Measurements from ENCODE around the gene CCBE1. TPM values are rescaled to one million over a fixed set of nuclear protein-coding genes. Genes with fewer than 3 reads are reported as not detected.

CCBE1 gene
- polyA plus RNA-seq, 1 of the 3 experiments (the other 2 are of a cell fraction) = 5.0 TPM

GRCh38 chr18:59613903-59614302 is 83.3 kb downstream of the CCBE1 start:
- 88% methylated on average over 11 of the region's 12 CpGs for WGBS (ENCODE audit: low lambda C conversion rate)
- CTCF ChIA-PET = interaction anchor here (1.3 kb wide), 1 partner anchor 11 kb away, joined by 3 read pairs; no protein-coding TSS in a partner anchor

GRCh38 chr18:59612381-59612780 is 84.8 kb downstream of the CCBE1 start:
- Histone ChIP-seq H4K20me1 (ENCODE audit: insufficient read depth) (no peaks in the 10 kb centered on the region), H3K9ac (no peak overlapping the region), H3K9me3 (no peaks in the 10 kb centered on the region), H3K4me3 (ENCODE audit: low read depth in 2 of 2, low read length in 1 of 2) (no peak overlapping the region), H3K27me3 (ENCODE audit: insufficient read depth) (no peaks in the 10 kb centered on the region), H3K4me2 (no peak overlapping the region), H3K27ac (ENCODE audit: low read depth in 2 of 2, low read length in 1 of 2) (no peak overlapping the region), H3K79me2 (ENCODE audit: insufficient read depth) (no peaks in the 10 kb centered on the region), H3K36me3 (replicated peaks in 1 of 2; ENCODE audit: control insufficient read depth in 1 of 2, insufficient read depth in 2 of 2, low read length in 1 of 2) (no peaks in the 10 kb centered on the region), H3K9me2 (no peaks in the 10 kb centered on the region), H3F3A (replicated peaks; ENCODE audit: insufficient read depth) (no peaks in the 10 kb centered on the region), H3K4me1 (ENCODE audit: control insufficient read depth in 1 of 2, insufficient read depth in 2 of 2, low read depth in 1 of 2, low read length in 1 of 2) (peaks cover 0 to 15% of the 10 kb centered on the region in 2 experiments; a peak in 2 of 4 replicates), H2AFZ (ENCODE audit: low read depth) (no peak overlapping the region)
- 88% methylated on average over 1 of the region's 1 CpG for whole genome bisulfite sequencing (ENCODE audit: low lambda C conversion rate)
- TF ChIP-seq NFIC (IDR thresholded peaks at IDR 0.05; ENCODE audit: borderline replicate concordance) (peak; percentile 21; the same call in 1 of the 2 replicates), GABPA (IDR thresholded peaks at IDR 0.05; ENCODE audit: low read depth) (no peak), TCF12 (IDR thresholded peaks at IDR 0.05) (peak; percentile 50; the same call in 1 of the 2 replicates), EP300 (IDR thresholded peaks at IDR 0.05; ENCODE audit: borderline replicate concordance in 1 of 2, low read depth in 1 of 2, low read length in 1 of 2) (no peak)
- DNase-seq = no peak
- CTCF ChIA-PET = interaction anchor here (0.6 to 1.2 kb wide), 2 partner anchors 9 to 1246 kb away, joined by 3 read pairs; no protein-coding TSS in a partner anchor
- POLR2A ChIA-PET = no interaction called here

More at GRCh38 chr18:59613903-59614302, 83.3 kb downstream of the CCBE1 start:
- Histone ChIP-seq H3K4me1 (ENCODE audit: control insufficient read depth in 1 of 2, insufficient read depth in 2 of 2, low read depth in 1 of 2, low read length in 1 of 2) (peaks cover 0 to 22% of the 10 kb centered on the region in 2 experiments; a peak in 2 of 4 replicates), H3K9me3 (no peaks in the 10 kb centered on the region), H3K4me2 (no peak overlapping the region), H3K79me2 (ENCODE audit: insufficient read depth) (no peaks in the 10 kb centered on the region), H3K9me2 (no peaks in the 10 kb centered on the region), H3F3A (replicated peaks; ENCODE audit: insufficient read depth) (no peaks in the 10 kb centered on the region), H3K9ac (no peak overlapping the region), H3K27me3 (ENCODE audit: insufficient read depth) (no peaks in the 10 kb centered on the region), H3K4me3 (ENCODE audit: low read depth in 2 of 2, low read length in 1 of 2) (no peak overlapping the region), H4K20me1 (ENCODE audit: insufficient read depth) (no peaks in the 10 kb centered on the region), H3K27ac (ENCODE audit: low read depth in 2 of 2, low read length in 1 of 2) (no peak overlapping the region), H3K36me3 (replicated peaks in 1 of 2; ENCODE audit: control insufficient read depth in 1 of 2, insufficient read depth in 2 of 2, low read length in 1 of 2) (no peaks in the 10 kb centered on the region), H2AFZ (ENCODE audit: low read depth) (no peak overlapping the region)
- POLR2A ChIA-PET = no interaction called here
- no peak for DNase-seq
- TF ChIP-seq RCOR1 (IDR thresholded peaks at IDR 0.05; ENCODE audit: low read length) (no peak), MEF2A (IDR thresholded peaks at IDR 0.05; ENCODE audit: borderline replicate concordance, low read depth) (no peak), RAD21 (IDR thresholded peaks at IDR 0.05; ENCODE audit: low read length) (no peak)

GRCh38 chr18:59610546-59611140 is 86.6 kb downstream of the CCBE1 start:
- CTCF ChIA-PET = interaction anchor here (1.4 to 1.7 kb wide), 2 partner anchors 151 to 213 kb away, joined by 3 to 4 read pairs; no protein-coding TSS in a partner anchor
- no peak overlapping the region for H3K27ac ChIP-seq (ENCODE audit: low read depth in 2 of 2, low read length in 1 of 2)
- H3K4me1 ChIP-seq (ENCODE audit: control insufficient read depth in 1 of 2, insufficient read depth in 2 of 2, low read depth in 1 of 2, low read length in 1 of 2) = peaks cover 0 to 4% of the 10 kb centered on the region in 2 experiments; a peak in 2 of 4 replicates
- POLR2A ChIA-PET = no interaction called here
- H3F3A ChIP-seq (replicated peaks; ENCODE audit: insufficient read depth) = no peaks in the 10 kb centered on the region
- H2AFZ ChIP-seq (ENCODE audit: low read depth) = no peak overlapping the region
- H3K4me2 ChIP-seq = no peak overlapping the region
- H3K9ac ChIP-seq = no peak overlapping the region
- no peak for DNase-seq
- no peak overlapping the region for H3K4me3 ChIP-seq (ENCODE audit: low read depth in 2 of 2, low read length in 1 of 2)
- no peaks in the 10 kb centered on the region for H3K9me3 ChIP-seq
- no peaks in the 10 kb centered on the region for H4K20me1 ChIP-seq (ENCODE audit: insufficient read depth)
- WGBS (ENCODE audit: low lambda C conversion rate) = 94% methylated on average over 4 of the region's 5 CpGs
- H3K79me2 ChIP-seq (ENCODE audit: insufficient read depth) = no peaks in the 10 kb centered on the region
- H3K9me2 ChIP-seq = no peaks in the 10 kb centered on the region
- H3K27me3 ChIP-seq (ENCODE audit: insufficient read depth) = no peaks in the 10 kb centered on the region
- H3K36me3 ChIP-seq (replicated peaks in 1 of 2; ENCODE audit: control insufficient read depth in 1 of 2, insufficient read depth in 2 of 2, low read length in 1 of 2) = no peaks in the 10 kb centered on the region
- no peak for TF ChIP-seq MEF2A (IDR thresholded peaks at IDR 0.05; ENCODE audit: borderline replicate concordance, low read depth)
- no peak for TF ChIP-seq NFIC (IDR thresholded peaks at IDR 0.05; ENCODE audit: borderline replicate concordance)
- no peak for TF ChIP-seq MAX (IDR thresholded peaks at IDR 0.05; ENCODE audit: low read depth)
- TF ChIP-seq TCF12 (IDR thresholded peaks at IDR 0.05) = no peak
- TF ChIP-seq SMC3 (IDR thresholded peaks at IDR 0.05; ENCODE audit: low read depth, low read length) = no peak
- TF ChIP-seq JUND (IDR thresholded peaks at IDR 0.05) = no peak
- no peak for TF ChIP-seq FOXJ3 (CRISPR knock-in tag; IDR thresholded peaks at IDR 0.05)
- no peak for TF ChIP-seq PBX3 (IDR thresholded peaks at IDR 0.05)
- TF ChIP-seq EP300 (IDR thresholded peaks at IDR 0.05; ENCODE audit: borderline replicate concordance in 1 of 2, low read depth in 1 of 2, low read length in 1 of 2) = no peak
- TF ChIP-seq ZBTB33 (IDR thresholded peaks at IDR 0.05; ENCODE audit: borderline replicate concordance, low read depth) = no peak
- TF ChIP-seq FOSL2 (IDR thresholded peaks at IDR 0.05; ENCODE audit: borderline replicate concordance, low read depth) = no peak
- no peak for TF ChIP-seq RAD21 (IDR thresholded peaks at IDR 0.05; ENCODE audit: low read length)
- no peak for TF ChIP-seq SIN3A (IDR thresholded peaks at IDR 0.05; ENCODE audit: borderline replicate concordance, low read depth, low read length)
- TF ChIP-seq NRF1 (IDR thresholded peaks at IDR 0.05; ENCODE audit: low read depth, low read length) = no peak
- no peak for TF ChIP-seq RFX5 (IDR thresholded peaks at IDR 0.05; ENCODE audit: low read length)
- TF ChIP-seq YY1 (IDR thresholded peaks at IDR 0.05; ENCODE audit: low read depth) = no peak
- TF ChIP-seq EZH2phosphoT487 (IDR thresholded peaks at IDR 0.05; ENCODE audit: borderline replicate concordance, low read depth) = no peak
- no peak for TF ChIP-seq FOXM1 (IDR thresholded peaks at IDR 0.05; ENCODE audit: low read depth)
